ENCODE measurements around the gene ABO.
"Not testable (repeated sequence)": the region's sequence is repeated elsewhere in the genome, so short reads cannot be mapped to it uniquely, and the experiment has no call there.

The ABO gene

GRCh38 chr9:133223159-133223756 is 51.7 kb downstream of the ABO start:
- DNase-seq, result not testable (repeated sequence)

- not testable (repeated sequence) for DNase-seq
Observed at GRCh38 chr9:133221994-133222393, 53.0 kb downstream of the ABO start.

GRCh38 chr9:133221177-133221809 is 53.7 kb downstream of the ABO start:
- DNase-seq, result no peak

- not testable (repeated sequence) for DNase-seq
Observed at GRCh38 chr9:133218049-133218975, 56.7 kb downstream of the ABO start.

- not testable (repeated sequence) for DNase-seq
Observed at GRCh38 chr9:133217333-133217988, 57.5 kb downstream of the ABO start.

- DNase-seq, result not testable (repeated sequence)
Observed at GRCh38 chr9:133214276-133214675, 60.7 kb downstream of the ABO start.

- no peak for DNase-seq
Observed at GRCh38 chr9:133210609-133211008, 64.4 kb downstream of the ABO start.

GRCh38 chr9:133210202-133210532 is 64.8 kb downstream of the ABO start:
- no peak for DNase-seq

- DNase-seq, result not testable (repeated sequence)
Observed at GRCh38 chr9:133209327-133210201, 65.4 kb downstream of the ABO start.

GRCh38 chr9:133208880-133209300 is 66.1 kb downstream of the ABO start, which contains the start of gene OBP2B:
OBP2B (minus strand) TSS chr9:133209250; CDS start chr9:133209199, 51 bp downstream.
- not testable (repeated sequence) for DNase-seq

GRCh38 chr9:133208171-133208879 is 66.7 kb downstream of the ABO start:
- DNase-seq, result not testable (repeated sequence)

- no peak for DNase-seq
Observed at GRCh38 chr9:133207540-133208170, 67.3 kb downstream of the ABO start.

GRCh38 chr9:133207021-133207531 is 67.9 kb downstream of the ABO start:
- DNase-seq, result no peak

- DNase-seq, result no peak
Observed at GRCh38 chr9:133205996-133206931, 68.7 kb downstream of the ABO start.

GRCh38 chr9:133205481-133205887 is 69.5 kb downstream of the ABO start:
- DNase-seq, result not testable (repeated sequence)

All from activated CD4-positive, CD25-positive, alpha-beta regulatory T cell (primary cell).